HG02798 (cell line): Measurements from ENCODE around the gene PKP4.
A peak's percentile ranks its signal among the peaks of the same experiment; 100 is the strongest.
"Not testable (repeated sequence)": the region's sequence is repeated elsewhere in the genome, so short reads cannot be mapped to it uniquely, and the experiment has no call there.

Source experiments
- ATAC-seq: cut with Tn5 transposase; IDR thresholded peaks from one replicate; pipeline ENCODE4 v1.9.1; 2021; ENCODE audit warnings: mild to moderate bottlenecking; ENCODE audit not compliant: unreplicated experiment, poor library complexity

The PKP4 gene

DNA sequence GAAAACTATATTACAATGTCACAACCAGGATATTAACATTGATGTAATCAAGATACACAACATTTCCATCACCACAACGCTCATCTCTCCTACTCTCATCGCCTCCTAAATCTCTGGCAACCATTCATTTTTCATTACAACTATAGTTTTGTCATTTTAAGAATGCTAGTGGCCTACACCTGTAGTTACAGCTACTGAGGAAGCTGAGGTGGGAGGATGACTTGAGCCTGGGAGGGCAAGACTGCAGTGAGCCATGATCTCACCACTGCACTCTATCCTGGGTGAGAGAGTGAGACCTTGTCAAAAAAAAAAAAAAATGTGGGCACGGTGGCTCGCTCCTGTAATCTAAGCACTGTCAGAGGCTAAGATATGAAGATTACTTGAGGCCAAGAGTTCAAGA lies 10.5 kb downstream of the PKP4 start:
- ATAC-seq, result no peak

DNA sequence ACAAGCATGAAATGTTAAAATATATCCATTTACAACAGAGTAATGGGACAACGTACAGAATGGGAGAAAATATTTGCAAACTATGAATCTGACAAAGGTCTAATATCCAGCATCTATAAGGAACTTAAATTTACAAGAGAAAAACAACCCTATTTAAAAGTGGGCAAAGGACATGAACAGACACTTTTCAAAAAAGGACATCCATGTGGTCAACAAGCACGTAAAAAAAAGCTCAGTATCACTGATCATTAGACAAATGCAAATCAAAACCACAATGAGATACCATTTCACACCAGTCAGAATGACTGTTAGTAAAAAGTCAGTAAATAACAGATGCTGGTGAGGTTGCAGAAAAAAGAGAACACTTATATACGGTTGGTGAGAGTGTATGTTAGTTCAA lies 16.1 kb downstream of the PKP4 start:
- ATAC-seq, result not testable (repeated sequence)

DNA sequence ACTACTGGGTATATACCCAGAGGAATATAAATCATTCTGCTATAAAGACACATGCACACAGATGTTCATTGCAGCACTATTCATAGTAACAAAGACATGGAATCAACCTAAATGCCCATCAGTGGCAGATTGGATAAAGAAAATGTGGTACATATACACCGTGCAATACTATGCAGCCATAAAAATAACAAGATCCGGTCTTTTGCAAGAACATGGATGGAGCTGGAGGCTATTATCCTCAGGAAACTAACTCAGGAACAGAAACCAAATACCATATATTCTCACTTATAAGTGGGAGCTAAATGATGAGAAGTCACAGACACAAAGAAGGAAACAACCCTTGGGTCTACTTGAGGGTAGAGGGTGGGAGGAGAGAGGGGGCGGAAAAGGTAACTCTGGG lies 16.5 kb downstream of the PKP4 start:
- not testable (repeated sequence) for ATAC-seq

DNA sequence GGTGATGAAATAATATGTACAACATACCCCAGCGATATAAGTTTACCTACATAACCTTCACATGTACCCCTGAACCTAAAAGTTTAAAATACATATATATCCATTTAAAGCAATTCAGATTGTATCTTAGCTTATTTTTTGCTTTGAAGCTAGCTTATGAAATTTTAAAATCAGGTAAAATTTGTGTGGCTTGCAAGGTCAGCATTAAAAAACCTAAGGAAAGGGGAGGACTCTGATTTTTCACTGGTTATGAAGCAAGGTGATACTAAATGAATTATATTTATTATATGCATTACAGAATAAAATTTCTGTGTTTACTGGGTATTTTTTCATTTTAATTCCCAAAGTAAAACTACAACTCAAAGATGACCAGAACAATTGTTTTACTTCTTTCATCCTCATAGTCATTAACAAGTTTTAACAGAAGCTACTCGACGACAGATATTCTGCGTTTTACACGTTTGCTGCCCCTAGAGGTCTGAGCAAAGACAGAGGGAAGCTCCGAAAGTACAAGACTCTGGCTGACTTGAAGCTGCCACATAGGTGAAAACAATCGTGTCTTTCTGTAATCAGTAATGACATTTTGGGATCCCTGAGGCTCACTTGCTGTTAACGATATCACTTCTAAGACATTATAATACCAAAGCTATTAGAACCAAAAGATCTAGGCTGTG lies 17.1 kb downstream of the PKP4 start:
- ATAC-seq, result no peak

DNA sequence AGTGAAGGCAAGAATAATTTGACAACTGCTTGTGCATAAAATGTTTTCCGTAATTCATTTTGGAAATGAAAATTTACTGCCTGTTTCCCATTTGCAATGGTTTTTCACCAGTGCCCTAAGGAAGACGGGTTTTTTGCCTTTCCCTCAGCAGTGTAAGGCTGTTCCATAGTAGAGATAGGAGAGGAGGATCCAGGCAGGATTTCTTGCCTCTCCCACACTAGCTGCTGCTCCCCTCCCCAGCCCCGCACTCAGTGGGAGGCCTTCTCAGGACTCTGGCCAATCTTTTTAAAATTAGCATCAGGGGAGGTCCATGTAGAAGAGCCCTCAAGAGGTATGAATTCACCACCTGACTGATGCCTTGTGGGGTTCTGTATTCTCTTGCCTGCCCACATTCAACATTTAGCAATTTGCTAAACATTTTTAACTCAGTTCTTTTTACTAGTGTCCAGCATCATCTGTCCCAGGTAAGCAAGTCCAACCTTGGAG lies 17.8 kb downstream of the PKP4 start:
- ATAC-seq, result not testable (repeated sequence)

DNA sequence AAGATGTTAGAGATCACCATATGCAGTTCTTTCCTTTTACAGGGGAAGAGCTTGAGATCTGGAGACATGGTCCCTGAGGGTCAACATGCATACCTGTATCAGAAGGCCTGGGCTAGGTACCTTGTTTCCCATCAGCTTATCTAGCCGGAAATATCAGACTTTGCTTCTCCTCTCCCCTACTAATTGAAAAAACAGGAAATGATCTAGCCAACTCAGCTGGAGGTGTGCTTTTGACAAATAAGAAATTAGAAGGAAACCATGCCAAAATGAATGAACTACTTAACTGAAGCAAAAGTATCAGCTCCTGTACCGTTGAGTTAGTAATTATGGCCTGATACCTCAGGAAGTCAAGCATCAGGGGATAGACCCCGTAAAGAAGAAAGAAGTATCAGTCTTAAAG lies 20.4 kb downstream of the PKP4 start:
- ATAC-seq, result no peak

DNA sequence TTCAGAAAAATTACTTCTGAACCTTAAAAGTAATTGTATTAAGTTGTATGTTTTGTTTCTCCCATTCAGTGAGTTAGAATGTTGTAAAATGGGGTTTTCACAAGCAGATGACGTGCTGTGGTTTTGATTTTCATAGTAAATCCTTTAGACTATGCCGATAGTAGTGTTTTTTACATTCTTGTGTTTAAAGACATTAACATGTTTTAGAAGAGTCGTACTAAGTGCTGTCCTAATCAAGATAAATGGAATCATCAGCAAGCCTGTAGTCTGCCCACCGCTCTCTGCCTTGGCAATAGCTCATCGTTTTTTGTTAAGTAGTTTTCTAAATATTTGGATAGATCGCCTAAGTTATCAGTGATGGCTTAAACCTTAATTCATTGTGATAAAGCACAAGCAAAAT lies 21.5 kb downstream of the PKP4 start:
- no peak for ATAC-seq

DNA sequence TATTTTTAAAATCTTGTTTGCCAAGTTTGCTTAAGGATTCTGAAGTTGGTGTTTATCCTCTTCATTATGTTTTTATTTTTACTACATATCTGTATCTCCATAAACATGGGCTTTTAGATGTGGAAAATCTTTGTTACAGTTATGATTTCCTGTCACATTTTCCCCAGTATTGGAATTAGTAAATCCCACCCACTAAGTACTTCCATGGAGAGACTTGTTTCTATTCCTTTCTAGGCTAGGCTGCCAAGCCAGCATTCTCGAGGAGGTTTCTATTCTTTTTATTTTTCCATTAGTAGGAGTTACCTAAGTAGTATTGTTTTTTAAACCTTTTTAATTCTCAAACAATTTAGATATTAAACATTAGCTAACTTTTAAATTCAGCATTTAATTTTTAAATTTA lies 22.1 kb downstream of the PKP4 start:
- ATAC-seq, result no peak

DNA sequence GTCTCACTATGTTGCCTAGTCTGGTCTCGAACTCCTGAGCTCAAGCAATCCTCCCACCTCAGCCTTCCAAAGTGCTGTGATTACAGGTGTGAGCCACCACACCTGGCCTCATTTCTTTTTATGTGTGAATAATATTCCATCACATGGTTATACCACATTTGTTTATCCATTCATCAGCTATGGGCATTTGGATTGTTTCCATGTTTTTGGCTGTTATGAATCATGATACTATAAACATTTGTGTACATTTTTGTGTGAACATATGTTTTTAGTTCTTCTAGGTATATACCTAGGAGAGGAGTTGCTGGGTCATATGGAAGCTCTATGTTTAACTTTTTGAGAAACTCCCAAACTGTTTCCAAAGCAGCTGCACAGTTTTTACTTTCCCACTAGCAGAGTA lies 24.4 kb downstream of the PKP4 start:
- ATAC-seq, result no peak

DNA sequence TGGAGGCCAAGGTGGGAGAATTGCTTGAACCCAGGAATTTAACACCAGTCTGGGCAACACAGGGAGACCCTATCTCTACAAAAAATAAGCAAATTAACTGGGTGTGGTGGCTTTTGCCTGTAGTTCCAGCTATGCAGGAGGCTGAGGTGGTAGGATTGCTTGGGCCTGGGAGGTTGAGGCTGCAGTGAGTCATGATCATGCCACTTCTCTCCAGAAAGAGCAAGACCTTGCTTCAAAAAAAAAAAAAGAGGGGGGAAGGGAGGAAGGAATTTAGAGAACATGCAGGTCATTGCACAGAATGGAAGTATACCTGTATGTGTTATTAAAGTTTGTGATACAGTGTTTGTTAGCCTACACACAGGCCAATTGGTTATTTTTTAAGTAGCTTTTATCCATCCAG lies 25.8 kb downstream of the PKP4 start:
- ATAC-seq, result no peak

DNA sequence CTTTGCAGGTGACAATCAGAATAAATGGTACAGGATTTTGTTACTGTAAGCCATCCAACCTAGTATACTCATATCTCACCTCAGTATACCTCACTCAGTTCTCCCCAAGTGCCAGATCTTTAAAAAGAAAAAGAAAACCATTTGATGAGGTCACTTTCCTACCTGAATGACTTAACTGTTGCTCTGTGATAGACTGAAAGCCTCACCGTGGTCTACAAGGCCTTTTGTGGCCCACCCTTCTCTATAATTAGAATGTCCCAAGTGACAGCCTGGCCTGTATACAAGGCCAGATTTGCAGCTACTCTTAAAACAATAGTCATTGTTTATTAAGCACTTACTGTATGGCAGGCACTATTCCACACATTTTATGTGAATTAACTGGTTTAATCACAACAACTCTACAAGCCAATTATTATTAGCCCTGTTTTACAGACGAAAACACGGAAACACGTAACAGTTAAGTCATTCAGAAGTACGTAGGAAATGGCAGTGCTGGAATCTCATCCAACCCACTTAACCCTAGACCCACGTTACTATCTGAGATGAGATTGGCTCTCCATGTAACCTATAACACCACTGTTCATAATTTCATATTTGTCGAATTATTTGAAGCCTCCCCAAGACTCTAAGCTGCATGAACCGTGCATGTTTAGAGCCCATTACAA lies 28.3 kb downstream of the PKP4 start:
- peak; percentile 56 for ATAC-seq

DNA sequence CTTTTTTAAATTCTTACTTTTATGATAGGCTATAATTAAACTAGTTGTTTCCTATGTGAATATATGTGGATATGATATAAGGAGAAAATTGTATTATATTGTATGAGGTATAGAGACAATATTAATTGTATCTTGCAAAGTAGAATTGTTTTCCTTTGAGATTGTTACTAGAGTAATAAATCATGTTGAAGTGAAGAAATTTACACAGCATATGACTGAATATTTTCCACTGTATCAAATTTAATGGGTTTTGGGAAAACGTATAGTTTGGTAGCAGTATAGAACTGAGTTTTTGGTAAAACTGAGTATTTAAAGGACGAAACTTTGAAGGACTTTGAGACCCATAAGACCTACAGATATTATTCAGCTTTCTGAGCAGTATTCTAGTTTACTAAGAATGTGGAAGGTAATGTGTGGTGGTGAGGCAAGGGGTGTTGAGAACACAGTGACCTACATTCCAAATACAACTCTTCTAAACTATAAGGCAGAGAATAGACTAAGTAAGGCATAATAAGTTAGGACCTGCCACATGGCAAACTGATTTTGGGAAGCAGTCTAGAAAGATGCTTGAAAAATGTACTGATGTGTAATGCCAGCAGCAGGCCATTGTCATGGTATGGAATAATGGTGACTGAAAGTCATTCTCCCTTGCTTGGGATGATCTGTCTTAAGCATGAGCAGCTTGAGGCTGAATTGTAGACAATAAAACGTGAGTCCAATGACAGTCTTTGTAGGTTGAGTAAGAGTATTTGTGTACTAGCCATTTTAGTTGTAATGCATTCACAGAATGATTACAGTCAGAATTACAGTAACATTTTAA lies 29.6 kb downstream of the PKP4 start:
- ATAC-seq, result no peak

DNA sequence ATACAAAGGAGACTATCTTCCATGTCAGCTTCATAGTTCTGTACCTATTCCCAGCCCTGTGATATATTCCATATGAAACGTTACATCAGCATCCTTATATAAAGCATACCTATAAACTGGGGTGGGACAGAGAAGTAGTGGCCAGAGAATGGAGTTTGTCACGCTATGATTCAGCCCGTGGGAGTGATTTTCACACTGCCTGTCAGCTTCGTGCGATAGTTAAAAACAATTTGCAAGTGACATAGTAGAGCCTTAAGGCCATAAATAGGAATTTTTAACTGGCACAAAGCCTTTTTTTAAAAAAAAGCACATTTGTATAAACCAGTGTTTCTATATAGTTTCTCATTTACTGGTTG lies 30.2 kb downstream of the PKP4 start:
- ATAC-seq, result no peak

DNA sequence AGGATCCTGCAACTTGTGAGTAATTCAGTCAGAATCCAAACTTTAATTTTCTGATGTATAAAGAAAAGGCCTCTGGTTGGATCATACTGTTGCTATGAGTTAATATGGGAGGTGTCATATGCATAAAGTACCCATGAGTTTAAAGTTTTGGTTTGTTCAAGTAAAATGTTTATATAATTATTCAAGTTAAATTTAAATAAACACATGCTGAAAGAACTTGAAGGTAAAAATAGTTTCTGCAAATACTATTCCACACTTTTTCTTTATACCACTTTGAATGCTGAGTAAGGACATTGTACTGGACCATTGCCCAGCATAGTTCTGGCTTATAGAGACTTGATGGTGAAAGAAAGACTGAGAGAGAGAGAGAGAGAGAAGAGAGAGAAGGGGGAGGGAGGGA lies 30.7 kb downstream of the PKP4 start:
- ATAC-seq, result no peak

DNA sequence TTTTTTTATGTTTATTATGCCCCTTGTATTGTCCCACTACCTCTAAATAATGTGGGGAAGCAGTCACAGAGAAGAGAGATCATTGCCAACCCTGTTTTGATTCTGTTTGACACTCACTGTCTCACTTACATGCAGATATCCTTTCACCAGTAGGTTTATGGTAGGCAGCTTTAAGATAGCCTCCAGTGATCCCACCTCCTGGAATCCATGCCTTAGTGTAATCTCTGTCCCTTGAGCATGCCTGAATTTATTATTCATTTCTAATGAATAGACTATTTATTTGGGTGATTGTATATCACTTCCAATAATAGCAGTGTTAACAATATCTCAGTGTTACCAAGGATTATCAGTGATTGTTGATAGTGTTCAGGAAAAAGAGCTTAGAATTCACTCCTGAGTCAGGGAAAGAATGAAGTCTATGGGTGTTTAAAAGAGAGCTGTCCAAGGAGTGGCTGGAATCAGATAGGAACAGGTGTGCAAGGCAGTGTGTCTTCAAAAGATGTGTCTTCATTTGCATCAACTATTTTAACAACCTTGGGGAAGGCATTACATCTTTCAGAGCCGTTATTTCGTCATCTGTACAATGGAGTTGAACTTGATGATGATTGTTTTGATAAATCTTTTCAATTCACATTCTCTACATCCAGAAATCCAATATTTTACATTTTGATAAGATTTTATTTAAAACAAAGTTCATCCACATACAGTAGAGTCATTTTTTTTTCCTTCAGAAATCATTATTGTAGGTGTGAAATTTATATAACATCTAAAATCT lies 31.9 kb downstream of the PKP4 start:
- ATAC-seq, result no peak

DNA sequence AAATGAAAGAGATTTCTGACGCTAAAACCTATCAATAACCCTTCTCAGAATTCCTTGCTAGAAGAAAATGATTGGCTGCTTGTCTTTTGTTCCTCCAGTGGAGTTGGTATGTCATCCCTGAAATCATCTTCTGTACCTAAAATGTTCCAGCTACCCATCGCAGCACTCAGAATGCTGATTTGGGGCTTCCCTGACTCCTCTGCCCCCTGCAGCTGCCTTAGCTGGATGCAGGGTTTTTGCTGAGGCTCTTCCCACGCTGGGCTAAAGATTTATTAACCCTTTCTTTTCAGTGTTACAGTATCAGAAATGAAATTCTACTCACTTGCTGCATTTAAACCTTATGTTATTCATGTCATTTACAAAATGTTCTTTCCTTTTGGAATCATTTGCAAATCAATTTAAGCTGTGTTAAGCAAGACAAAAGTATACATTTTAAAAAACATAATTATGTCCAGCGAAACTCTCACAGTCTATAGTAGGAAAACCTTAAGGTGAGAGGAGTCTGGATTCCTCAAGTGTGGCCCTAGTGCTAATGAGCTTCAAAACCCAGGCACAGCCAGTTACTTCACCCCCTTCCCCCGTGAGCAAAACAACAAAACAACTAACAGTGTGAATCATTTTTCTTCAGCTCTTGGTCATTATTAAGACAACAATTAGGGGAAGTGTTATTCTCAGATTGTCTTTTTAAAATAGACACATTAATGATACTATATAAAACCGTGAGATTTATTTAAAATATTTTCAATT lies 32.8 kb downstream of the PKP4 start:
- ATAC-seq, result no peak

DNA sequence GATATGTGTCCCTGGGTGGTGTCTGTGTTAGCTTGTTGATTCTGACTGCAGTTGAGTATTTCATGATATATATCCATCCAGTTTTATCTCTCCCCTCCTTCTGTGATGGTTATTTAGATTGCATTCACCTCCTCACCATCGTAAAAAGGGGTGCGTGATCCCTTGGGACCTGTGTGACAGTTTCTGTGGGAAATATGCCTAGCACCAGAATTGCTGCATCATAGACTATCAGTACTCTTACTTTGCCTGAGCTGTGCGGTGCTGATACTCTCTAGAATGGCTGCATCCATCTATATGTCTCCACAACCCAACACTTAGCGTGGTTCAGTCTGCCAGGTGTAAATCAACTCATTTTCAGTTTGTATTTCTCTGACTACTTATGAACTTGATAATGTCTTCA lies 34.3 kb downstream of the PKP4 start:
- ATAC-seq, result no peak

DNA sequence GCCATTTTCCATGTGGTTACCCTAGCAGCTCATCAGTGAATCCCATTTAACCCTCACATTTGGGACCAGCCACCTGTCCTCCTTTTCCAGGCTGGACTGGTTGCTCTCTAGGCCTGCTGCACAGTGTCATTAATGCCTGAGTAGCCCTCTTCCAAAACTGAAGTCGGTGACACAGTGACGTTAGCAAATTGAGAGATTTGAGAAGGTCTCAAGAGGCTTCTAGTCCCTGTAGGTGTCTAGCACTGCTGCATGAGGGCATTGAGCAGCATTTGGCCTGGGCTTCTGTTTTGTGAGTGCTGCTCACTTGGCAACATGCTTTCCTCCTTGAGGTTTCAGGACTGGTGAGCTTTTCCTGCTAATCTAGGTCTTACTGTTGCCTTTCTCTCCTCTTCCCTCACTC lies 36.7 kb downstream of the PKP4 start:
- ATAC-seq, result no peak

DNA sequence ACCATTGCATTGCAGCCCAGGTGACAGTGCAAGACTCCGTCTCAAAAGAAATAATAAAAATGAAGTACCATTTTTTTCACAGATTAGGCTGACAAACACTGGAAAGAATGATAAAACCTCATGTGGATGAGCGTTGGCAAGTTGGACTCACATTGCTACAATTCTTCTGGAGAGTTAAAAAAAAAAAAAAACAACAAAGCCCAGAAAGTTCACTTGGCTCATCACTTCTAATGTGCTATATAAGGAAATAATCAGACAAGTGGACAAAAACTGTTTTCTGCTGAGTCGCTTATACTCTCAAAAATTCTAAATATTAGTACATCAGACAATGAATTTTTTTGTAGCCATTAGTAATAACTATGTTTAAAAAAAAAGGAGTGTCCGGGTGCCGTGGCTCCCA lies 38.4 kb downstream of the PKP4 start:
- ATAC-seq, result no peak

DNA sequence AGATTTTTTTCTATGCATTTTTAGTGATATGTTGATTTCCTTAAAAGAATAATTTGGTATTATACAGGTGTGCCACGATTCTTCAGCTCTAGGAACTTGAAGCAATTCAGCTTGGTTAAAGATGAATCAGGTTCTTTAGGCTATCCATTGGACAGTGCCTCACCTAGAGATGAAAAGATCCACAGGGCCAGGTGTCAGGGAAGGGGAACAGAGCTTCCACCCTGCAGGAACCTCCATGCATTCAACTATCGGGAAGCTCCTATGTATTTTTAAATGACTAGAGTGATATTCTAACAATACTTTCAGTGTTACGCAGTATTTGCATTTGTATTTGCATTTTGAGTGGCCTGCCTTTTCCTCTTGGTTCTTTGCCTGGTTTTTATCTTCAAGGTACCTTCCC lies 40.2 kb downstream of the PKP4 start:
- ATAC-seq, result no peak
